HFFc6 (cell line): ENCODE measurements around the gene DES. TPM values are rescaled to one million over a fixed set of nuclear protein-coding genes. Genes with fewer than 3 reads are reported as not detected.
"Not testable (repeated sequence)": the region's sequence is repeated elsewhere in the genome, so short reads cannot be mapped to it uniquely, and the experiment has no call there.

Experiments
- DNase-seq: peaks from one replicate; pipeline ENCODE4 v3.0.0-alpha.2; 2018
- H3K27ac Mint-ChIP-seq: 2 replicates; pipeline ENCODE4 v1.8.0; 2020; ENCODE audit warnings: mild to moderate bottlenecking, mixed read lengths
- H3K27me3 Mint-ChIP-seq: 2 replicates; pipeline ENCODE4 v1.8.0; 2021; ENCODE audit warnings: mild to moderate bottlenecking, moderate library complexity, mixed read lengths; ENCODE audit not compliant: insufficient read depth
- H3K36me3 Mint-ChIP-seq: 2 replicates; pipeline ENCODE4 v1.8.0; 2021; ENCODE audit warnings: low read depth, mixed read lengths
- H3K4me1 Mint-ChIP-seq: 2 replicates; pipeline ENCODE4 v1.8.0; 2020; ENCODE audit warnings: low read depth, mixed read lengths
- H3K4me3 Mint-ChIP-seq: 2 replicates; pipeline ENCODE4 v1.8.0; 2020; ENCODE audit warnings: mild to moderate bottlenecking, moderate library complexity, mixed read lengths
- H3K9me3 Mint-ChIP-seq: 2 replicates; pipeline ENCODE4 v1.8.0; 2020; ENCODE audit warnings: mild to moderate bottlenecking, mixed read lengths
- total RNA-seq, 6 experiments: library from RNA; stranded (reverse); fragmentation: NEBNext Ultra II Directional; extraction: Animal tissue kit (Norgen Biotek cat#: 25700); gene quantifications; 2 replicates in 1 of 6; 3 replicates in 5 of 6; pipeline ENCODE4 v1.2.3, GENCODE V29; 2021
- TF ChIP-seq, protein P1 (sequence below): fragments of 200-600 bp; sonication (generic); IDR thresholded peaks from 2 replicates; pipeline ENCODE4 v1.5.0; 2021; ENCODE audit warnings: antibody characterized with exemption, mild to moderate bottlenecking

DES gene
- total RNA-seq, 6 experiments from 2014 or later = 0.12 to 0.37 (median 0.19) TPM; not detected in 1

DNA sequence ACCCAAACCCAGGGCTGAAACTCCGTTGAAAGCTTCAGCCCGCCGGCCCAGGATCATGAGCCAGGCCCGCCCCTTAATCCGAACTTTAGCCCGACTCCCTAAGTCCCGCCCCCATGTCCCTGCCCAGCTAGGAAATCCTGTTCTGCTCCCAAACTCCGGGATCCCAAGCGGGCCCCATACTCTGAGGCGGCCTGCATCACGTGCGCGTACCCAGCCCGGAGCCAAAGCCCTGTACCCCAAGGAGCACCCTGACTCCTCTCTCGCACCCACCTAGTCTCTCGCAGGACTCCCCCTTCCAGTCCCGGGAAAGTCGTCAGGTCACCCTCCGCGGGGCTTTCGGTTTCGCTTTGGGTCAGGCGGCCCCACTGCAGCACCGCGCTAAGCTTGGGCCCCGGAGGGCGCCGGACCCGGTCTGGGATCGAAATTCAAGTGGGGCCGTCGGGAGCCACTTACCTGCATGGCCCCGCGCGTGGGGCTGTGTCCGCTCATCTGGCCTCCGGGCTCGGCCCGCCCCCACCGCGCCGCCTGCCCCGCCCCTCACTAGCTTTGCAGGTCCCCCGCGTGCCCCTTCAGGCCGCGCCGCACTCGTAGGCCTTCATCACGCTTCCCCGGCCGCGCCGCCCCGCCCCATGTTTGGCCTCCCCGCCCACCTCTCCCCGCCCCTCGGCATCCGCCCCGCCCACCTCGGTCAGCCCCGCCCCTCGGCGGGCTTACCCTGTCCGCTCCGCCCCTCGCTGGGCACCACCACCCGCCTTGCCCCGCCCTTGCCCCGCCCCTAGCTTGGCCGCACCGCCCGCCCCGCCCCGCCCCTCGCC lies 30.7 kb upstream of the DES start, which contains the start of gene DNPEP:
TSS of gene DNPEP (minus strand) at position 607 of the 815 bp plus-strand sequence. CDS start at position 489, 118 bp downstream.
- Mint-ChIP-seq H3K27me3 (peaks cover 2% of the 10 kb centered on the region; the same call in 1 of the 2 replicates), H3K36me3 (peaks cover 13% of the 10 kb centered on the region), H3K4me3 (peak within 1 kb of the TSS; percentile 97), H3K27ac (peak within 1 kb of the TSS; percentile 99), H3K9me3 (no peaks in the 10 kb centered on the region), H3K4me1 (peaks cover 14% of the 10 kb centered on the region)
- TF ChIP-seq, protein P1, sequence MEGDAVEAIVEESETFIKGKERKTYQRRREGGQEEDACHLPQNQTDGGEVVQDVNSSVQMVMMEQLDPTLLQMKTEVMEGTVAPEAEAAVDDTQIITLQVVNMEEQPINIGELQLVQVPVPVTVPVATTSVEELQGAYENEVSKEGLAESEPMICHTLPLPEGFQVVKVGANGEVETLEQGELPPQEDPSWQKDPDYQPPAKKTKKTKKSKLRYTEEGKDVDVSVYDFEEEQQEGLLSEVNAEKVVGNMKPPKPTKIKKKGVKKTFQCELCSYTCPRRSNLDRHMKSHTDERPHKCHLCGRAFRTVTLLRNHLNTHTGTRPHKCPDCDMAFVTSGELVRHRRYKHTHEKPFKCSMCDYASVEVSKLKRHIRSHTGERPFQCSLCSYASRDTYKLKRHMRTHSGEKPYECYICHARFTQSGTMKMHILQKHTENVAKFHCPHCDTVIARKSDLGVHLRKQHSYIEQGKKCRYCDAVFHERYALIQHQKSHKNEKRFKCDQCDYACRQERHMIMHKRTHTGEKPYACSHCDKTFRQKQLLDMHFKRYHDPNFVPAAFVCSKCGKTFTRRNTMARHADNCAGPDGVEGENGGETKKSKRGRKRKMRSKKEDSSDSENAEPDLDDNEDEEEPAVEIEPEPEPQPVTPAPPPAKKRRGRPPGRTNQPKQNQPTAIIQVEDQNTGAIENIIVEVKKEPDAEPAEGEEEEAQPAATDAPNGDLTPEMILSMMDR = no peak
- DNase-seq = peak; percentile 85

DNA sequence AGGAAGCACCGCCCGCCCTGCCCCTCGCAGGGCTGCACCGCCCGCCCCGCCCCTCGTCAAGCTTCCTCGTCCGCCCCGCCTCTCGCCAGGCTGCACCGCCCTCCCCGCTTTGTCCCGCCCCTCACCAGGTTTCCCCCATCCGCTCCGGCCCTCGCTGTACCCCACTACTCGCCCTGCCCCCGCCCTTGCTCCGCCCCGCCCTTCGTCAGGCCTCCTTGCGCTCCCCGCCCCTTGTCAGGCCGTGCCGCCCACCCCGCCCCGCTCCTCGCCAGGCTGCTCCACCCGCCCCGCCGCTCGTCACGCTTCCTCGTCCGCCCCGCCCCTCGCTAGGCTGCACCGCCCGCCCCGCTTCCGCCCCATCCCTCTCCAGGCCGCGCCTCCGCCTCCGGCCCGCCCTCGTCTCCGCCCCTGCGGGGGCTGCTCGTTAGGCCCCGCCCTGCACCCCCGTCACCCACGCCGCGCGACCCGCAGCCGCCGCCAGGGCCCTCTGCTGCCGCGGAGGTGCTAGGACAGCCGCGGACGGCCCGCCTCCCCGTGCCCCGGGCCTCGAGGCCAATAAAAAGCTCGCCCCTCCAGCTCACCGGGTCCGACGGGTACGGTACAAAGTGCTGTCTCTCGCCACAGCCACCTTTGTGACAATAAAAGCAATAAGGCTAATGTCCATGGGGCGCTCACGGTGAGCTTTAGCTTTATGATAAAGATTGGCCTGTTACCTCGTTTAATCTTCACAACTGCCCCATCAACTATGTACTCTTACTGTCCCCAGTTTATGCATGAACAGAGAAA lies 29.9 kb upstream of the DES start:
- no peaks in the 10 kb centered on the region for H3K9me3 Mint-ChIP-seq
- H3K27me3 Mint-ChIP-seq = peaks cover 4% of the 10 kb centered on the region
- peak overlapping the region; percentile 81 for H3K4me3 Mint-ChIP-seq
- H3K27ac Mint-ChIP-seq = peak overlapping the region; percentile 70
- H3K4me1 Mint-ChIP-seq = peaks cover 14% of the 10 kb centered on the region
- DNase-seq = peak; percentile 94
- H3K36me3 Mint-ChIP-seq = peaks cover 8% of the 10 kb centered on the region; the same call in 1 of the 2 replicates
- TF ChIP-seq, protein P1 = peak; percentile 71

DNA sequence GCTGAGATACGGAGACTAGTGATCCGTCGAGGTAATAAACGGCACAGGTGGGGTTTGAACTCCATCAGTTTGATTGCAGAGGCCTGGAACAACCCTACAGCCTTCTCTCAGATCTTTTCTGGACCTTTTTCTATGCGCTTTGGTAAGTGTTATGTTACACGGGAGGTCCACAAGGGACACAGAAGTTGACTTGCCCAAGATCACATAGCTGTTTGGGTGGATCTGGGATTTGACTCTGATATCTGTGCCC lies 29.3 kb upstream of the DES start:
- Mint-ChIP-seq H3K27ac (peak overlapping the region; percentile 70), H3K27me3 (peaks cover 4% of the 10 kb centered on the region), H3K9me3 (no peaks in the 10 kb centered on the region), H3K4me1 (peaks cover 14% of the 10 kb centered on the region), H3K36me3 (peaks cover 4% of the 10 kb centered on the region; the same call in 1 of the 2 replicates), H3K4me3 (peak overlapping the region; percentile 81)
- TF ChIP-seq, protein P1 = no peak
- DNase-seq = no peak

DNA sequence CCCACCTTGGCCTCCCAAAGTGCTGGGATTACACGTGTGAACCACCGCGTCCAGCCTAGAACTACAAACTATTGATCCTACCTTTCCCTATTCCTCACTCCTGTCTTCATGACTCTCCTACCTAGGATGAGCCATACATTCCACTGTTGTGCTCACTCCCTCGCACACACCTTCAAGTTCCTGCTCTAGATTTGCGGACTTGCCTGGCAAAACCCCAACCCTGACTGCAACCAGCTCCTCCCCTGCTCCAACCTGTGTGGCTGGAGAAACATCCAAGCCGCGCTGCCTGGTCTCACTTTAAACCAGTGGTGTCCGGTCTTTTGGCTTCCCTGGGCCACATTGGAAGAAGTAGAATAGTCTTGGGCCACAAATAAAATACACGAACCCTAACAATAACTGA lies 25.4 kb upstream of the DES start:
- Mint-ChIP-seq H3K36me3 (no peaks in the 10 kb centered on the region), H3K9me3 (no peaks in the 10 kb centered on the region), H3K27ac (no peak overlapping the region), H3K27me3 (peaks cover 6% of the 10 kb centered on the region), H3K4me3 (no peak overlapping the region), H3K4me1 (peaks cover 17% of the 10 kb centered on the region)
- TF ChIP-seq, protein P1 = no peak
- no peak for DNase-seq

DNA sequence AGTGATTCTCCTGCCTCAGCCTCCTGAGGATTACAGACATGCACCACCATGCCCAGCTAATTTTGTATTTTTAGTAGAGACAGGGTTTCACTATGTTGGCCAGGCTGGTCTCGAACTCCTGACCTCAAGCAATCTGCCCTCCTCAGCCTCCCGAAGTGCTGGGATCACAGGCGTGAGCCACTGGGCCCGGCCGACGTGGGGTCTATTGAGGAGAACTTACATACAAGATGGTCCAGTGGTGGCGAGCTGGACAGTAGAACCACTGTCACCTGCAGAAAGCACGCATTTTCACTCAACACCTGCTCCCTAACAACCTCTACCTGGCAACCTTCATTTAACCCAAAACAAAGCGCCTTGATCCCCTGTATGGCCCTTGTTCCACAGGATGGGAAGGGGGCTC lies 23.1 kb upstream of the DES start:
- not testable (repeated sequence) for H3K27ac Mint-ChIP-seq, DNase-seq, H3K36me3 Mint-ChIP-seq, H3K4me3 Mint-ChIP-seq, H3K9me3 Mint-ChIP-seq, H3K27me3 Mint-ChIP-seq
- H3K4me1 Mint-ChIP-seq = peaks cover 28% of the 10 kb centered on the region

DNA sequence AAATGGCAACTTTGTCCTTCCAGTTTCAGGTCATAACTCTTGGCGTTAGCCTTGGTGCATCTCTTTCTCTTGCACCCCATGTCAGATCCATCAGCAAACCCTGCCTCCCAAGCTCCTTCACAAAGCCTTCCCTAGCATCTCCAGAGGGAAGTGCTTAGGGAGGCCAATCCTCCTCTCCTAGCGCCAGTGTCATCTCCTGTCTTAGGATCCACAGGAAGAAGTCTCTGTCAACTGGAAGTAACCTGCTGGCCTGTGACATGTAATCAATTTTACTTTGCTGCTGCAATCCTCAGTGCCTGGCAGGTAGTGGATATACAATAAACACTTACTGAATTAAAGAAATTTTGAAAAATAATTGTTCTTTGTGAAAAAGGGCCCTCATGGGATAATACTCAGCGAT lies 22.6 kb upstream of the DES start:
- no peaks in the 10 kb centered on the region for H3K9me3 Mint-ChIP-seq

More for the DNA sequence above, 22.6 kb upstream of the DES start:
- H3K36me3 Mint-ChIP-seq = no peaks in the 10 kb centered on the region
- no peak overlapping the region for H3K27ac Mint-ChIP-seq
- H3K4me3 Mint-ChIP-seq = no peak overlapping the region
- H3K27me3 Mint-ChIP-seq = peaks cover 6% of the 10 kb centered on the region
- TF ChIP-seq, protein P1 = no peak
- no peak for DNase-seq
- peaks cover 33% of the 10 kb centered on the region for H3K4me1 Mint-ChIP-seq
